CD1c-positive myeloid dendritic cell (primary cell): ENCODE measurements around the gene VWF.
"Not testable (repeated sequence)": the region's sequence is repeated elsewhere in the genome, so short reads cannot be mapped to it uniquely, and the experiment has no call there.

Experiments
- DNase-seq: peaks from one replicate; pipeline ENCODE4 v3.0.0-alpha.2; 2016; ENCODE audit errors: extremely low spot score

VWF gene

DNA sequence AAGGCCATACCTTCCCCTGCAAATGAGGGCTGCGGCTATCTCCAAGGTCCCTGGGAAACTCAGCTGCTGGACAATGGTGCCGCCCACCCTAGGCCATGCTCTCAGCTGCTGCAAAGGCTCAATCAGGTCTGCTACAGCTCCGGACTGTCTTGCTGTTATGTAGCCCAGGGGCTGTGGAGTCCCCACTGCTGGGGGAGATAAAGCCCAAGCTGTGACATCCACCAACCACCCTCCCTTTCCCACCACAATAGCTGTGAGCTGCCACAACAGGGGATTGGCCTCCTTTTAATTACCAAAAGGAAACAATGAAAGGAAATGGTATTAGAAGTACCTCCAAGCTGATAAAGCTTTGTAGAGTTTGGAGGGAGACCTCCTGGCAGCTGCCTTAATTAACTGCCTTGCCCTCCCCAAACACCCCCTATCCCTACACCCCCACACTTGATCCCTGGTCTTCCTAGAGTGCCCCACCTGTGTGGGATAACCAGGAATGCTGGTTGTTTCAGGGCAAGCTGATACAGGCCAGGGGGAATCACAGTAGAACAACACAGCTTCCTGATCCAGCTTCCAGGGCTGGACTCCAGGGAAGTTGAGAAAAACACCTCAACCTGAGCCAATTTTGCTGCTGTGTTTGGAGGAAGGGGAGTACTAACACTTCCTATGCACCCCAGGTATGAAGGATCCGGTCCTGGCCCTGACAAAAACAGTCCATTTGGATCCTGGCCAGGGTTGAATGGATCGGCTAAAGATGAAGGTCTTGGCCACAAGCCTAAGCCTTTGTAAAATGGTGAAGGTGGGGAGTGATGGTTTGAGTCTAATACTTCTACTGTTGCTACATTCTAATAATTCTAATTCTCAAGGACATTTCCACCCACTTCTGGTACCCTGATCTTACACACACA lies at the start of gene VWF:
TSS of gene VWF (minus strand) at position 260 of the 899 bp plus-strand sequence. CDS start 1,474 bp downstream, outside the sequence.
- no peak for DNase-seq

DNA sequence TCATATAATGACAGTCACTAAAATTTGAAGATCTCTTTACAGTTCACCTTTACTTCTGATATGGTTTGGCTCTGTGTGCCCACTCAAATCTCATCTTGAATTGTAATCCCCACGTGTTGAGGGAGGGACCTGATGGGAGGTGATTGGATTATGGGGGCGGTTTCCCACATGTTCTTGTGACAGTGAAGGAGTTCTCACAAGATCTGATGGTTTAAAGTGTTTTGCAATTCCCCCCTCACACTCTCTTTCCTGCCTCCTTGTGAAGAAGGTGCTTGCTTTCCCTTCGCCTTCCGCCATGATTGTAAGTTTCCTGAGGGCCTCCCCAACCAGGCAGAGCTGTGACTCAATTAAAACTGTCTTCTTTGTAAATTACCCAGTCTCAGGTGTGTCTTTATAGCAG lies 48.4 kb upstream of the VWF start:
- no peak for DNase-seq

DNA sequence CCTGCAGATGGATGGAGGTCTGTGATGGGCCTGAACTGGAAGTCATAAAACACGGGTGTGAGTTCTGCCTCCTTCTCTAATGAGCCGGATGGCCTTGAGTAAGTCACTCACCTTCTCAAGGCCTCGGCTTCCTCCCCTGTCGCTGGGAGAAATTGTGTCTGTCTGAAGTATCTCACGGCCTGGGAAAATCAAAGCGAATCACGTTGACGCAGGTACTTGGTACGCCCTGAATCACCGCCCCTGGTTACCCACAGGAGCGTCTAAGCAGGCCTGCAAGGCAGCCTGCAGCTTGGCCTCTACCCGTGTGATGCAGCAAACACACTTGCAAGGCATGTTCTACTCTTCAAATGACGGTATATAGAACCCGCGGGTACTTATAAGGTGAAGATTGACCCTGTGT lies 47.6 kb upstream of the VWF start:
- no peak for DNase-seq

DNA sequence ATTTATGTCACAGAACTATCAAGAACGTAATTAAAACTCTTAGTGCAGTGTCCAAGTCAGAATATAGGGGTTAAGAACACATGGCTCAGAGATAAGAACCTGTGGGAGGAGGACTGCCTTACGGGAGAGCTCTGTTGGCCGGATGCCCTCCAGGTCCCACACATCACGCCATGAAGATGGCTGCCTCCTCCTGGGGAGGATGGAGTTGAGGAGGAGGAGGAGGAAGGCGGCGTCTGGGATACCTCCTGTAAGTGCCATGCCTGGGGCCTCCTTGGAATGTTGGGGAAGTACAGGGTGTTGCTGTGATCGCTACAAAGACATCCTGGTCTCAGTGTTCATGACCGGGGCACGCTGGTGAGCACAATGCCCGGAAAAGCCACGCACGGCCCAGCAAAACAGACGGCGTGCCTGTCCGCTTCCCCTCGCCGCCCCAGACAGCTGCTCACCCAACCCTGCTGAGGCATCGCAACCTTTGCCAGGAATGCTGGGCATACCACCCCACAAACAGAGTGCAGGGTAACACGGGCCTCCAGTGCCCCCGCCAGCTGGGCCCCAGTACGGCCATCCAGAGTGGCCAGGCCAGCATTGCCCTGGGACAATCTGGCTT lies 47.0 kb upstream of the VWF start:
- no peak for DNase-seq

DNA sequence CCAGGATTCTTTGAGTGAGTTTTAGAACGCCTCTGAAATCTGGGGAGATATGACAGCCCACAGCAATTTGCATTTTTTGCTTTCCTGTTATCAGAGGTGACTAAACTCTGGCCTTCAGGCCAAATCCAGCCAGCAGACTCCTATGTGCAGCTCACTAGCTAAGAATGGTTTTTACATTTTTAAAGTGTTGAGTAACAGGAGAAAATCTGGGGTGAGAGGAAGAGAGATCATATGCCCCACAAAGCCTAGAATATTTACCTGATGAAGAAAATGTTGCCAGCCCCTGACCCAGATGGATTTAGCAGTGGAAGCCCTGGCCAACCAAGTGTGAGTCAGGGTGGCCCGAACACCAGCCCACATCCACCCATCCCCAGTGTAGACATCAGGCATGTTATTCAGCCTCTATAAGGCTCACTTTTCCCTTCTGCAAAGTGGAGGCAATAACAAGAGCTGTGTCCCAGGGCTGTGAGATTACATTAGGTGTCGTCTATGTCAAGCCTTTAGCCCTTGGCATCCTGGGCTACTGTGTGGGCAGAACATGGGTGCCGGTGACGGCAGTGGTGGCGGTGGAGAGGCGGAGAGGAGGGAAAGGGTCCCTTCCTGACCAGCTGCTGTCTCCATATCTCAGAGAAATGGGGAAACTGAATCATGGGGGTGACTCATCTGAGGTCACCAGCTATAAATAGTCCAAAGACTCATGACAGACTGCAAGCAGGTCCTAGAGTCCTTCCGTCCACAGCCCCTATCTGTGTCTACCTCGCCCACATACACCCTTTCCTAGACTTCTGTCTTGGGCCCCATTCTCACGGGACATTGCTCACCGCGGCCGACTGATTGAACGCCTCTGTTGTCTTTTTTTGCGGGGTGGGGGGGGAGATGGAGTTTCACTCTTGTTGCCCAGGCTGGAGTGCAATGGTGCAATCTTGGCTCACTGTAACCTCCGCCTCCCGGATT lies 43.1 kb upstream of the VWF start:
- peak; percentile 98 for DNase-seq

DNA sequence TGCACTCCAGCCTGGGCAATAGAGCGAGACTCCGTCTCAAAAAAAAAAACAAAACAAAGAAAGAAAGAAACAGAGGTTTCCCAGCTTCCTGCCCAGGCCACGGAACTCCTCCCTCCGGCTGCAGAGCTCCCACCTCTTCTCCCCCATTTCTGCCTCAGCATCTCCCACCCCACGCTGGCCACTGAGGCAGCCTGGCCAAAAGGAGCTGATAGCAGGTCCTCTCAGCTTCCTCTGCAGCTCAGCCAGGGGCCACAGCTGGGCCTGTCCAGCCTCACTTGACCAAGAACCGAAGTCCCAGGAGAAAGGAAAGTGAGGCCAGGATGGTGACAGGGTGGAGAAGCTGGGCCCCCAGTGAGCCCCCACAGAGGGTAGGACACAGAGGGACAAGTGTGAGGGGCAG lies 42.3 kb upstream of the VWF start:
- no peak for DNase-seq

DNA sequence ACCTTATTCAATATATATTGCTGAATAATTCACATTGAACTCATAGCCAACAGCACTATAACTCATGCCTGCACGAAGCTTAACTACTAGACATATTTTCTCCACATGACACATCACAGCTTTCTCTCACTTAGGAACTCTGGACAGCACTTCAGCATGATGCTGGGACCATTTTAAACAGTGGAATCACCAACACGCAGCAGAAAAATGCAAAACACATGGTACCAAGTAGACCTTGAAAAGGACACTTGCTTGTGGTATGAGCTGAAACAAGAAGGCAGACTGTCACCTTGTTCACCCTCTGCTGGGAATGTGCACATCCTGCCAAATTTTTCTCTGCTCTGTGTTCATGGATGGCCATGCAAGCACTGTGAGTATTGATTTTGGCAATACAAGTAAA lies 40.9 kb upstream of the VWF start:
- no peak for DNase-seq

DNA sequence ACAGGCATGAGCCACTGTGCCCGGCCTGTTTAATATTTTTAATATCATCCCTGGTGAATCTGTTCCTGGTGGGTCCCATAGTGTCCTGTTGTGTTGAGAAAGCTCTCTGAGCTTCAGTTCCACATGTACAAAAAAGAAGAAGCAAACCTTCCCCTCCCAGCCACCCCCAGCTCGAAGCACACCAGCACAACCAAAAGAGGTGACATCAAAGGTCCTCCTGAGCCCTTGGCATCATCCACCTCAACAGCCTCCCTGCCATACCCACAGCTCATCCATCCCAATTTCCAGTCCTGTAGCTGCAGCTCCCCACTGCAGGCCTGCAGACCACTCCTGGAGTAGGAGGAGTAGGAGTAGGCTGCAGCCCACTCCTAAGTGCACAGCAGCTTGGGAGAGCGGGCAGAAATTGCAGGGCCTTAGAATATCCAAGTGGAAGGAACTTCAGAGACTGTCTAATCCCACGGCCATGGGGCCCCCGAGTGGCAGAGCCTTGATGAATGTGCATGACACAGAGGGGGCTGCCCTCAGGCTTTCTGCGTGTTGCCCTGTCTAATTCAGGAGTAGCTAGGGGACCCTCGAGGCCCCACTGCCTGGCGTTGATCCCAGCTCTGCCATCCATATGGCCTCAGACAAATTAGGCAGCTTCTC lies 39.1 kb upstream of the VWF start:
- peak; percentile 53 for DNase-seq

DNA sequence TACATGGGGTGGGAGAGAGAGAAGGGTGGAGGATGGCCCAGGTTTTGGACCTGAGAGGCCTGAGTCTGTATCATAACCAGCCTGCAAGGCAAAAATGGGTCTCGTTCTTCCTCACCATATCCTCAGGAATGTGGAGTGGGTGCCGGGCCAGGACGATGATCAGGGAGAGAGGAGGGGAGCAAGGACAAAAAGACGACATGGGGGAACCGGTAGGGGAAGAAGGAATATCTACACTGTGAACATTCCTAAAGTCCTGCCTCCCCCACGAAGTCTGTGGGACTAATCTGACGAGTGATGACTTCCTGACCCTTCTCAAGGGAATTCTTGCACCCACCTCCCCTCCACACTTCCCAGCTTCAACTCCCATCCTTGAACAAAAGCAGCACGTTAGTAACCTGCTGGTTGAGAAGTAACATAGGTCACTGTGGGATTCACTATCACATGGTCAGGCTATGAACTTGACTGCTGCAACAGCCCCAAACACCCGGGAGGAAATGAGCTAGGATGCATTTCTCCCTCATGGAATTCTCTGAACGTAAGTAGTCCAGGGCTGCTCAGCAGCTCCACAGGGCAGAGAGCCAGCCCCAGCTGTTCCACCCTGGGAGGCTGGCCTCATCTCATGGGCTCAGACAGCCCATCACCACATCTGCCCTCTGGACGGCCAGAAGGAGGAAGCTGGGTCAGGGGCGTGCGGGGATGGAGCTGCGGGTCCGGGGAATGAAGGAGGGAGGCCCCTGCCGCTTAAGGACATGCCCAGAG lies 36.8 kb upstream of the VWF start:
- no peak for DNase-seq

DNA sequence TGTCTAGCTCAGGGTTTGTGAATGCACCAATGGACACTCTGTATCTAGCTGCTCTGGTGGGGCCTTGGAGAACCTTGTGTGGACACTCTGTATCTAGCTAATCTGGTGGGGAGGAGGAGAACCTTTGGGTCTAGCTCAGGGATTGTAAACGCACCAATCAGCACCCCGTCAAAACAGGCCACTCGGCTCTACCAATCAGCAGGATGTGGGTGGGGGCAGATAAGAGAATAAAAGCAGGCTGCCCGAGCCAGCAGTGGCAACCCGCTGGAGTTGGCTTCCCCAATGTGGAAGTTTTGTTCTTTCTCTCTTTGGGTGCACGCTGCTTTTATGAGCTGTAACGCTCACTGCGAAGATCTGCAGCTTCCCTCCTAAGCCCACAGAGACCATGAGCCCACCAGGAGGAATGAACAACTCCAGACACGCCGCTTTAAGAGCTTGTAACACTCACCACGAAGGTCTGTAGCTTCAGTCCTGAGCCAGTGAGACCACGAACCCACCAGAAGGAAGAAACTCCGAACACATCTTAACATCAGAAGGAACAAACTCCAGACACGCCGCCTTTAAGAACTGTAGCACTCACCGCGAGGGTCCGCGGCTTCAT lies 35.7 kb upstream of the VWF start:
- not testable (repeated sequence) for DNase-seq

DNA sequence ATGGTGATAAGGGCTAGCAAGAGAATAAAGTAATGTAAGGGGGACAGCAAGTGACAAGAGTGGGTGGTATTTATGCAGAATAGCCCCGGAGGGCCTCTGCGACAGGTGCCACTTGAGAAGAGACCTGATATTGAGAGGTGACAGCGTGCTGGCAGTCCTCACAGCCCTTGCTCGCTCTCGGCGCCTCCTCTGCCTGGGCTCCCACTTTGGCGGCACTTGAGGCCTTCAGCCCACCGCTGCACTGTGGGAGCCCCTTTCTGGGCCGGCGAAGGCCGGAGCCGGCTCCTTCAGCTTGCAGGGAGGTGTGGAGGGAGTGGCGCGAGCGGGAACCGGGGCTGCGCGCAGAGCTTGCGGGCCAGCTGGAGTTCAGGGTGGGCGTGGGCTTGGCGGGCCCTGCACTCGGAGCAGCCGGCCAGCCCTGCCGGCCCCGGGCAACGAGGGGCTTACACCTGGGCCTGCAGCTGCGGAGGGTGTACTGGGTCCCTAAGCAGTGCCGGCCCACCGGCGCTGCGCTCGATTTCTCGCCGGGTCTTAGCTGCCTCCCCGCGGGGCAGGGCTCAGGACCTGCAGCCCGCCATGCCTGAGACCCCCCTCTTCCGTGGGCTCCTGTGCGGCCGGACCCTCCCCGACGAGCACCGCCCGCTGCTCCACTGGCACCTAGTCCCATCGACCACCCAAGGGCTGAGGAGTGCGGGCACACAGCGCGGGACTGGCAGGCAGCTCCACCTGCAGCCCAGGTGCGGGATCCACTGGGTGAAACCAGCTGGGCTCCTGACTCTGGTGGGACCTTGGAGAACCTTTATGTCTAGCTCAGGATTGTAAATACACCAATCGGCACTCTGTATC lies 34.9 kb upstream of the VWF start:
- DNase-seq: not testable (repeated sequence)

DNA sequence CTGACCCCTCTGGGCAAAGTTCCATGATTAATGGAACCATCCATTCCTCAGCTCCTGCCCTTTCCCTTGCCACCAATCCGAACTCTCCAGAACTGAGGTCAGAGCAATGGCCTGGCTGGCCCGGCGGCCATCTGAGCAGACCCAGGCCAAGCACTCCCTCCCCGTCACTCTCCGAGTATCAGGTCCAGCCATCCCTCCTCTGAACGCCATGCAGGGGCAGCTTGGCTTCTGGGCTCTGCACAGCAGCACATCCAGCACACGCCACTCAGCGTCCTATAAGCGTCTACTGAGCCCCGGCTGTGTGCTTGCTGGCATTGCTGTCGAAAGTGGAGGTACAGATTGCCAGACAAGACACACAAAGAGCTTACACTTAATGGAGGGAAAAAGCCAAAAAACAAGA lies 34.3 kb upstream of the VWF start:
- no peak for DNase-seq

DNA sequence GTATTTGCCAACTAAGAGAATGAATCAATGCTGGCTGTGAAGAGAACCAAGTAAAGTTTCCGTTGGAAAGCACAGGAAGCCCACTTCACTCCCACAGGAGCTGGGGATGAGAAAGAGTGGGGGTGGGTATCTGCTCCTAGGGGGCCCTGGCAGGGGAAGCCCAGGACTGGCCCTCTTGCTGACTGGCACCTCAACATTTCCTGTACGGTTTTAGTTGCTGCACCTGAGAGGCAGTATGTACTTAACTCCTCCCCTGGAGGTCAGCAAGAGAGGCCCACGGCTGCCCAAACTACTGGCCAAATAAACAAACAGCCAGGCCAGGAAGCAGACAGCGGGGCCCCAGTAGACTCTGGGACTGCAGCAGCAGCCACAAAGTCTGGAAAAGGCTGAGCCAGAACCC lies 33.8 kb upstream of the VWF start:
- DNase-seq: no peak

DNA sequence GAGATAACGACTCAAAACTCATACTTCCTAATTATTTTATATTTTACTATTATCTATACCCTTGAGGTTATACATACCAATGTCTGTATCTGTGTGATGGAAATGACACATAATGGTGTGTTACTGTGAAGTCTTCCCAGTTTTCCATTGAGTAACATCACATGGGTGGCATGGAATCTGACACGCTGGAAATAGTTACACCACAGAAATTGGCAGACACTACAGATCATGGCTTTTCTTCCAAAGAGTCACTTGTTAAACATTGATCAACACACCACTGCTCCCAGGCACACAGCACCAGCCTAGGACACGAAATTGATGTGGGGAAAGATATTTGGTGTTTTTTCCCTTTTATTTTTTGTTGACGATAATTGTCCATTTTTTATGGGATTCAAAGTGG lies 33.0 kb upstream of the VWF start:
- DNase-seq: no peak

DNA sequence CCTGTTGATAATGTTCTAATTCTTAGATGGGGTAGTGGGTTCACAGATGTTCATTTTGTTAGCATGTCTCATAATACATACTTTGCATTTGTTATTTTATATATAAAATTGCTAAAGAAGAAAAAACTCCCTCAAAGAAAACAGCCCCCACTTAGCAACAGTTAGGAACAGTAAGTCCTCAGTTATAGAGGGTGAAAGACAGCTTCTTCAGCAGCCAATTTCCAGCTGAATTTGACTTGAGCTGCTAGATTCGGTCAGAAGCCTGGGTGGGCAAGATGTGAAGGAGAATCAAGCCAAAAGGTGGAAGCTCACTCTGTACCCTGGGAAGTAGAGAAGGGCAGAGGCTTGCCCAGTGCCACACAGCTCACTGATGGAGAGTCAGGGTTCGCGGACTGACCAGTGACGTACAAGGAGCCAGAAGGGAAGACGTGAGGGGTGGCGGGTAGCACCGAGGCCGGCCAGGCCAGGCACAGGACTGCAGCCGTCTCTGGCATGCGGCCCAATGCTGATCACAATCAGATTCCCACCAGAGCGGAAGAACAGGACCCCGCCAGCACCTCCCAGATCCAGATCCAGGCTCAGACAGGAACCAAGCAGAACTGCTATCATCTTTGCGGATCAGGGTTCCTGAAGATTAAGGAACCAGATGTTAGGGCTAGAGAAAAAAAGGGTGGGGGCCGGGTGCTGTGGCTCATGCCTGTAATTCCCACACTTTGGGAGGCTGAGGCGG lies 30.4 kb upstream of the VWF start:
- DNase-seq: peak; percentile 37

DNA sequence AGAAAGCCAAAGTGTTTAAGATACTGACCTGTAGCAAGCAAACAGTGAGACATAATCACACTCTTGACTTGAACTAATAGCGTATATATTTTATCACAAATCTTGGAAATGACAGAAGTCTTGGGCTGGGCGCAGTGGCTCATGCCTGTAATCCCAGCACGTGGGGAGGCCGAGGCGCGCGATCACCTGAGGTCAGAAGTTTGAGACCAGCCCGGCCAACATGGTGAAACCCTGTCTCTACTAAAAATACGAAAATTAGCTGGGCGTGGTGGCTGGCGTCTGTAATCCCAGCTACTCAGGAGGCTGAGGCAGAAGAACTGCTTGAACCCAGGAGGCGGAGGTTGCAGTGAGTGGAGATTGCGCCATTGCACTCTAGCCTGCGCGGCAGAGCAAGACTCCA lies 24.3 kb upstream of the VWF start:
- DNase-seq: not testable (repeated sequence)

DNA sequence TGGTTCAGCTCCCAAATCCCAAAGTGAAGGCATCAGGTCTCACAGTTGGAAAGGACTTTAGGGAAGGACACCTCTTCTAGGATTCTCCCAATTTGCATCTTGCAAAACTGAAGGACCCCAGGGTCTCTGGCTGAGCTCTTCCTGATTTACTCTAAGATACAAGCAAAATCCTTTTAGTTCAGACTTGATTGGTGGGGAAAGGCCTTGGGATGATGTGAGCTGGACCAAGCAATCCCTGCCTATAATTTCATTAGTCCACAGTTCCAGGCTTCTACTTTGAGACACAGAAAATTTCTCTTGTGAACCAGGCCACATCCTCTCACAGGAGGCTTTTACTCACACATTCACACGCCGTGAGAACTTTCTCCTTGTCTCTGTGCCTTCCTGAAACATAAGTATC lies 23.6 kb upstream of the VWF start:
- DNase-seq: no peak

DNA sequence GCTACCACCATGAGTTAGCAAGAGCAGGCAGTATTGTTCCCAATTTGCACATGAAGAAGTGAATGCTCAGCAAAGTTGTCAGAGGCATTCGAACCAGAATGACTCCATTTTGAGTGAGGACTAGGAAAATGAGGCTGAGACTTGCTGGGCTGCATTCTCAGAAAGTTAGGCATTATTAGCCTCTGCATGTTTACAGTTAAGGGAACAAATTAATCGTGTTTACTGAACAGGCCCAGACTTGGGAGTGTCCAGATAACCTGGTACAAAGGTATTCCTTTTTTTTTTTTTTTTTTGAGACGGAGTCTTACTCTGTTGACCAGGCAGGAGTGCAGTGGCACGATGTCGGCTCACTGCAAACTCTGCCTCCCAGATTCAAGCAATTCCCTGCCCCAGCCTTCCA lies 22.5 kb upstream of the VWF start:
- no peak for DNase-seq

DNA sequence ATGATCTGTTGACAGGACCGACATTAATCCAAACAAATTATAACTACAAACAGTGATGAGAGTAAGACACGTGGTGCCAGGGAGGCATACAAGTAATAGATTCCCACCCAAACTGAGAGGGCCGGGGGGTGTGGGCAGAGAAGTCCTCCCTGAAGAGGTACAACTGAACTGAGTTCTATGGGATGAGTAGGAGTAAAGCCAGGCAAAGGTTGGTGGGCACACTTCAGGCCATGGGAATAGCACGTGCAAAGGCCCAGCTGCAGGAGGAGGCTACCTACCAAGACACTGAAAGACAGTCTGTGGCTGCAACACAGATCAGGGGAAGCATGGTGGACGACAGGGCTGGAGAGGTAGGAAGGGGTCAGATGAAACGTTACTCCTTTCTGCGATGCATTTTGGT lies 22.0 kb upstream of the VWF start:
- DNase-seq: no peak
